OCI-M2 (cell line): ENCODE measurements around the gene MYO1E.

Experiments used
- DNase-seq: peaks from one replicate; lab custom pipeline; 2025; ENCODE audit not compliant: unreplicated experiment; lab: John Stamatoyannopoulos, UW

The MYO1E gene

DNA sequence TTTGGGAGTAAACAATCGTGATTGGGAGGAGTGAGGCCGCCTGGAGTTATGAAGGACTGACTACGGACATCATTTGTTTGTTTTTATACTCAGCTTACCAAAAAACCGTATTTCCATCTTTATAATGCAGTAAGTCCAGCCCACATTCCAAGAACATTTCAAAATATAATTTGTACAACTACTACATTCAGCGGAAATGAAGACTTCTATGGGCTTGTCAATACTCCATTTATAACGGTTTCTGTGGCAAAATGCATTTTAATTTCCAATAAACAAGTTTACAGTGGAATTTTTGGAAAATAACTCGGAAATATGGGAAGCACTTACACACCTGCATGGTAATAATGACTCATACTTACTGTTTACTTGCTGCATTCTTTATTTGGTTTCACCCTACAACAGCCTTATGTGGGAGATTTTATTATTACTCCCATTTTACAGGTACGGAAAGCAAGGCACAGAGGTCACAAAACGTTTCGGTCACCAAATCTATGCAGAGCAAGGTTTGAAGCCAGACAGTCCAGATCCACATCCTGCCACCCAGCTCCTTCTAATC is 103.7 kb downstream of the MYO1E start:
- DNase-seq: no peak

DNA sequence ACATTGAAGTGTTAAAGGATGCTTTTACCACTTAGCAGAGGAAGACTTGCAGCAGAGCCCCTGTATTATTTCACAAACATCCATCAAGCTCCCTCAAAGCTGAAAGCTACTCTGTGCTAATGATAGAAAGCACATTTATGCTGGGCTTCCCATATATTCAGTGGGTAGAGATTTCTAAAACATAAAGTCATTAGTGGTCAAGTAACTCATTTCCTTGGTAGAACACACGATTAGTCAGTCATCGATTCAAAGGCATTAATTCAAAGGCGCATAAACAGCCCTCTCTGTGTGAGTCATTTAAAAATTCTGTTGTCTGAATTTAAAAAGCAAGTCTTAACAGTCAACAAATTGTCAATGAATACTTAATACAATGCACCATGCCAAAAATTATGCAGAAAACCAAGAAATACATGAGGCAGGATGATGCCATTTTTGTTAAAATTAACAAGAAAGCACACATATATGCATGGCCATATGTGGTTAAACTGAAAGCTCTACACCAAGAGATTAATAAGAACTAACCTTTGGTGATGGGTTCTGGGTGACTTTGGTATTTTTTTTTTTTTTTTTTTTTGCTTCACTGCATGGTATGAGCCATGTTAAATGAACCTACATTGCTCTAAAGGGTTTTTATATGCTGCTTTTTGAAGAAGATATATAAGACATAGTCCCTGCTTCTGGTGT is 104.4 kb downstream of the MYO1E start:
- DNase-seq: no peak

DNA sequence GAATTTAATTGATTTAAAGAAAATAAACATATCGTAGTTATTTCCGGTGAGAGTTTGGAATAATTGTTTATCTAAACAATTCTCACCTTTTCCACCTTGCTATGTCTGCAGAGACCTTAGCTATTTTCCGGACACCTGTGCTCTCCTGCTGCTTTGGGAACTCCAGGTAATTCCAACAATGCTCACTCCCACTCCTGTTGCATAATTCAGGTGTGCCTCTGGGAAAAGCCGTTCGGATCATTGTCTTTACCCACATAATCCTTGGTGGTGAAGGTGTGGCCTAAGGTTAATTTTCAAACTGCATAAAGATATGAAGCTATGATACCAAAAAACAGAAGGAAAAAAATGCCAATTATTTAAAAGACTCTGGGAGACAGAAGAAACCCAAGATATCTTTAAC is 106.6 kb downstream of the MYO1E start:
- DNase-seq: no peak

DNA sequence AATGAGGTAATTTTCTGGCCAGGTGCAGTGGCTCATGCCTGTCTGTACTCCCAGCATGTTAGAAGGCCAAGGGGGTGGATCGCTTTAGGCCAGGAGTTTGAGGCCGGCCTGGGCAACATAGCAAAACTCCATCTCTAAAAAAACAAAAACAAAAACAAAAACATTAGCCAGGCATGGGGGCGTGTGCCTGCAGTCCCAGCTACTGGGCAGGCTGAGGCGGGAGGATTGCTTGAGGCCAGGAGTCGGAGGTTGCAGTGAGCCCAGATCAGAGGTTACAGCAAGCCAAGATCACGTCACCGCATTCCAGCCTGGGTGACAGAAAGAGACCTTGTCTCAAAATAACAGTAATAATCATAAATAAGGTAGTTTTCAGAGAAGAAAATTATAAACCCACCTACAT is 110.4 kb downstream of the MYO1E start:
- no peak for DNase-seq

DNA sequence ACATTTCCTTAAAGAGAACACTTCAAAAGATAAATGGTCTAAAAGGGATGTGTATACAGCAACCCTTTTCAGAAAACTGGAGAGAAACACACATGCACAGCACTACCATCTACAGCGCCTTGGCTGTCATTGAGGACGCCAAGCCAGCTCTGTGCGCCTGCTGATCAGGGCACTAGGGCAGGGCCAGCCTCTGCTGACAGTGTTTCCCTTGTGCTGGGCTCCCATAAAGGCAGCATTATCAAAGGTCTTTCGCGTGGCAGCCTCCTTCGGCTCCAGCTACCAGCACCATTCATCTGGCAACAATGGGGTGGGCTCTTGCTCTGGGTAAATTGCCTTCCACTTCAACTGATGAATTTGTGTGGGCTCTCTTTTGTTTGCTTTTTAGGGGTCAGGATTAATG is 112.6 kb downstream of the MYO1E start:
- no peak for DNase-seq

DNA sequence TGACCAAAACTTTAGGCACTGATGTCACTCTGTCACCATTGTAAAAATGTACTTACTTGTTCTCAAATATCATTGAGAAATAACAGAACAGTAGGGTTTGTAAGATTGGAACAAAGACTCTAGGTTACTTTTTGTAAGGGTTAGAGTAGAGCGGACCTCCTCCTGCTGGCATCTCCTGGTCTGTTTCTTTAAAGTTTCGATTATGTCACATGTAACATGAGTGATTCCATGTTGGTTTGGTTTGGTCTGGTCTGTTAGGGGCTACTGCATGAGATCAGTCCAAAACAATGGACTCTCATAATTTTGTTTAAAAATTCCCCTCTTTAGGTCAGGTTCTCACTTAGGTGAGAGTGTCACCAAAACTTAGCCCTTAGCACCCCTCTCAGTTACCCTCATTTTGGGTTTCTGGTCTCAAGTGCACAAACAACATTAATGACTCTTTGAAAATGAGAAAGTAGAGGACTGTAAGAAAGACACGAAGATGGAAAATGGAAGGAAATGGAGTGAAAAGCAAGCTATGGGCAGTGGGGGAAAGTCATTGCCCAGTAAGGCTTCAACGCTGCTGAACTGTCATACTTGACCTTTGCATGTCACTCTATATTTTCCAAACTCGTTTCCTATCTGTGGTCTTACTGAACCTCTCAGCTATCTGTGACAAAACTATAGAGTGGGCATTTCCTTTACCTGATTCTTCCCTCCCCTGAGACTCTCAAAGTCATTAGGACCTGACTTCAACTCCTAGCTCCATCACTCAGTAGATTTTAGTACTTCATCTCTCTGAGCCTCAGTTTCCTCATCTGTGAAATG is 113.3 kb downstream of the MYO1E start:
- DNase-seq: no peak

DNA sequence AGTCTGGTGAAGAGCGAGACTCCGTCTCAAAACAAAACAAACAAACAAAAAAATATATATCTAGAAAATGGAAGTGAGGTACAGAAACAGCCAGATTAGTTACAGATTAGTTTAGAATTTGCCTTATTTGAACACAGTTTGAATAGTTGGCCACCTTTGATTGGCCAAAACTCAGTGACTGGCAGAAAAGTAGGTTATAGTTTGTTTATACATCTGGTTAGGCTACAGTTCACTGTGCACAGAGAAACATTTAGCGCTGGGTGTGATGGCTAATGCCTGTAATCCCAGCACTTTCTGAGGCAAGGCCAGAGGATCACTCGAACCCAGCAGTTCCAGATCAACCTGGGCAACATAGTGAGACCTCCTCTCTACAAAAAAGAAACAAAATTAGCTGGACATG is 114.4 kb downstream of the MYO1E start:
- no peak for DNase-seq

DNA sequence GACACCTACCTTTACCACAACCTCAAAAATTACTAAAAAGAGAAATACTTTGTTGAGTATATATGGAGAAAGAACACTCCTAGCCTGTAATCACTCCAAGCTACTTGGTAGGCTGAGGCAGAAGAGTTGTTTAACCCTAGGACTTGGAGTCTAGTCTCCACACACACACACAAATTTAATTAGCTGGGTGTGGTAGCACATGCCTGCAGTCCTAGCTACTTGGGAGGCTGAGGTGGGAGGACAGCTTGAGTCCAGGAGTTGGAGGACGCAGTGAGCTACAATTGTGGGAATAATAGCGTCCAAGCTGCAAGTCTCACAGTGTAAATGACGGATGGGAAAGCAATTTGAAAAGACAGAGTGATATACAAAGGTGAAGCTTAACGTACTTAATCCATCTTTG is 115.5 kb downstream of the MYO1E start:
- no peak for DNase-seq

DNA sequence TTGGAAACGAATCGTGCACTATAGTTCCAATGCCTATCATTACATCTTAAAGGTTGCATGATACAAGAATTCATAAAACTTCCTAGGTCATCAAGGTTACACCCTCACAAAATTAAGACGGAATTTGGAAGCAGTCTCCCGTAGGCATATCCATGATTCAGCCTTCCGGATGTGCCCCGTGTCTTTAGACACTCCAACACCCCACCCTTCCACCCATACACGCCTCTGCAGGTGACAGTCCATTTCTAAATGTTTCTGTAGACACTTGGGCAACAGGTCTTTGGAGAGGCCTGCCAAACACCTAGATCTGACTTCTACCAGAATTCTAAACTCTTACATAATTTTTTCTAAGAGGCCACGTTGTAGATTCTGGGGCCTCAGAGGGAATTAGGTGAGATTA is 116.2 kb downstream of the MYO1E start:
- no peak for DNase-seq

DNA sequence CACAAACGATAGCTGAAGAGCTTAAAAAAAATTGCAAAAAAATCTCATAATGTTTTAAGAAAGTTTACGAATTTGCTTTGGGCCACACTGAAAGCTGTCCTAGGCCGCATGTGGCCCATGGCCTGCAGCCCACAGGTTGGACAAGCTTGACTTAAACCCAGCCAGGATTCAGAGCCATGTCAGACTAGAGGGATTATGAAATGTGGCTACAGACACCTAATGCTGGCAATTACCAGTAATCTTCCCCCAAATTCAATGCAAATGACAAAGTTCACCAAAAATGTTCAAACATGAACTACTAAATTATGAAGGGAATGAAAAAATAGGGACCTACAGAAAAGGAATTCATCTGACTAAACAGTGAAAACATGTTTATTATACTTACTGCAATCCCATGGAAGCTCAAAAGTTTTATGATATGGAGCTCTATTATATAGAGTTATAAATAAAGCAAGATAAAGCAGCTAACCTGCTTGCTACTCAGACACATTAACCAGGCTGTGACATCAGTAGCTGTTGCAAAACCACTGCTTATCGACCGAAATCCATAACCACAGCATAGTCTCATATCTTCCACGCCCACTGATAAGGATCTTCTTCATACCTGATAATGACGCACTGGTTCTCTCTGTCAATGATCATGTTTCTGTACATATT is 116.9 kb downstream of the MYO1E start:
- no peak for DNase-seq

DNA sequence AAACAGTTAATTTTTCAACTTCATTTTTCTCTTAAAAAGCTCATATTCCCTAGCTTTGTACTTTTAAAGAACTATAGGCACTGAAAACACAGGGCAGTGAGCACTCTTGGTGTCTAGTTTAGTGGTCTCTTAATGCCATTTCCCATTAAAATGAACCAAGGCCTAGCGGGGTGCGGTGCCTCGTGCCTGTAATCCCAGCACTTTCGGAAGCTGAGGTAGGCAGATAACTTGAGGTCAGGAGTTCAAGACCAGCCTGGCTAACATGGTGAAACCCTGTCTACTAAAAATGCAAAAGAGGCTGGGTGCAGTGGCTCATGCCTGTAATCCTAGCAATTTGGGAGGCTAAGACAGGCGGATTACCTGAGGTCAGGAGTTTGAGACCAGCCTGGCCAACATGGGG is 120.5 kb downstream of the MYO1E start:
- no peak for DNase-seq

DNA sequence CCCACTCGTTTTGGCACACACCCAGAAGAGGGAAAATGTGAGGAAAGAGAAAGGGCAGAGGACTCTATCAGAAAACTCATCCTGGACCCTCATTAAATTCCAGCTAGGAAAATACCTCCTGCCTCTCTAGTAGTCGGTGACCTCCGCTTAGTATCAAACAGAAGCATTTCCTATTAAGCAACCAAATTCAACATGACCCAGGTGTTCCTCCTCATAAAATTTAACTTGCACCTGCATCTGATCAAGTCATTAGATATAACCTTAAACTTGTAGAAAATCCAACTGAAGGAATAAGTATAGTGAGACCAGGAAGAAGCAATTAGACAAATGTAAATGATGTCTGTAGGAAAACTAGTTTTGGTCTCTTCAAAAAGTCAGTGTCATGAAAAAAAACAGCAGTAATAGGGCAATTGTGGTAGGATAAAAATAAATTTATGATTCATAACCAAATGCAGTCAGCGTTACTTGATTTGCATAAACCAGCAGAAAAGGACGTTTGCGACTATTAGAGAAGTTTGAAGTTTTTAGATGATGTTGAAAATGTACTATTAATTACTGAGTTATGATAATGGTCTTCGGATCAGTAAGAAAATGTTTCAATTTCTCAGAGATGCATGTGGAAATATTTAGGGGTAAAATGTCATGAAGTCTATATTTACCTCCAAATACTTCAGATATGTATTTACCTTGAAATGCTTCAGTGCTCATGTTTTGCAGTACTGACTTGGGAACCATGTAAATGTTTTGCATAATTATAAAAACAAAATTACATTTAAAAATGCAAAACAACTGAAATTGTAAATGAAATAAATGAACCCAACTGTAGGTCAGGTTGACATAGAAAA is 121.4 kb downstream of the MYO1E start:
- no peak for DNase-seq

DNA sequence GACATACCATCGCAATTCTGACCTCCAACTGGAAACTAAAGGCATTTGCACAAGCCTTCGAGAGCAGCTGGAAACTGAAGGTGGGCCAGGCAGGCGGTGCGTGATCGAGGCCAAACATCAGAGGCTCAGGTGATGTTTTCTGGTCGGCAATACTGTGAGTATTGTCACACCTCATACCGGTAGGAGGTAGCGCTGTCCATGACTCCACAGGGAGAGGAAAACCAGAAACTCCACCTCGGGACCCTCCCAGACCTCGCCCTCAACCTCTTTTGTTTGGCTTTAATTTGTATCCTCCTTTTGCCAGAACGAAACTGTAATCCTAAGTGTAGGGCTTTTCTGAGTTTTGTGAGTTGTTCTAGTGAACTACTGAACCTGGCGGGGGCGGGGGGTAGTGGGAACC is 122.4 kb downstream of the MYO1E start:
- DNase-seq: no peak

DNA sequence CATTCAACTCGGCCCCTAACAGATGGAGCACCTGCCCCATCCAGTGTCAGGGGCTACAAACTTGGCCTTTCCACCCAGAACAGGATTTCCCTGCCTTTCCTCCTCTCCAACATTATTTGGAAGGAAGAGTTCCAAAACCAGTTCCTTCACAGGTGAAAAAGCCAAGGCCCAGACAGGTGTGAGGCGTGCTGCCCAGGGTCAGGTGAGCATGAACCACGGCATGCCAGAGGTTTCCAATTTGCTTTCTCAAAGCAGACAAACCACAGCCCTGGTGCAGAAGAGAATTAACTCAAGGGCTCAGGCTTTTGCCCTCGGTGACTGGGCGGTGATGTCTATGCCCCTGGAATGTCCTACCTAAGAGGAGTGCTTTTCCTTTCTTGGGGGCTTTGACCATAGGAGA is 122.9 kb downstream of the MYO1E start:
- DNase-seq: no peak

DNA sequence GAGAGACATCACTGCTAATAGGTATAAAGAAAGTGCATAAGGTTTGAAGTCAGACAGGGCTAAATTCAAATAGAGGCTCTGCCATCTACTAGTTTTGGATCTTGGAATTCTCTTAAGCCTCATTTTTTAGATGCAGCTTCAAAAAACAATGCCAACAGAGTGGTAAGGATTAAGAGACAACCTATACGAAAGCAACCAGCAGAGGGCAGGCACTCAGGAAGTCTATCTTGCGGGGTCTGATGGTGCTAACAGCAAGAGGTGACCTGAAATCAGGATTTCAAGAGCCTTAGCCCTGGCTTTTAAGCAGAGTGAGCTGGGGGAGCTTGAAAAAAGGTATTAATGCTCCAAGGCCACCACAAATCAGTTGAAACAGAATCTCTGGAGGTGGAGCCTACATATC is 125.3 kb downstream of the MYO1E start:
- DNase-seq: no peak

DNA sequence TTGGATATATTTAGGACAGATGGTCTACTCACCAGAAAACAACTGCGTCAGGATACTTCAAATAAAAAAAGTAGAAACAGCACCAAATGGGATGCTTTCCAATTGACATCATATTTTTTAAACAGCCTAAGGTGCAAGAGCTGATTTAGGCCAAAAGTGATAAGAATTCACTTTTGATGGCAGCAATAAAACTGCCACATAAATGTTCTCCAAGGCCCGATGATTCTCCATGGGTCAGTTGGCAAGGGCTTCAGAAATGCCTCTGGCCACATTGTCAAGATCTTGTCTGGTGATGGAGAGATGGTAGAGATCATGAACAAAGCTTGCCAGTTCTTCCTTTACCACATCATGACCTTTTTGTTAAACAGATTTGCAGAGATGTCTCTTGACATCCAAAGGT is 127.1 kb downstream of the MYO1E start:
- no peak for DNase-seq

DNA sequence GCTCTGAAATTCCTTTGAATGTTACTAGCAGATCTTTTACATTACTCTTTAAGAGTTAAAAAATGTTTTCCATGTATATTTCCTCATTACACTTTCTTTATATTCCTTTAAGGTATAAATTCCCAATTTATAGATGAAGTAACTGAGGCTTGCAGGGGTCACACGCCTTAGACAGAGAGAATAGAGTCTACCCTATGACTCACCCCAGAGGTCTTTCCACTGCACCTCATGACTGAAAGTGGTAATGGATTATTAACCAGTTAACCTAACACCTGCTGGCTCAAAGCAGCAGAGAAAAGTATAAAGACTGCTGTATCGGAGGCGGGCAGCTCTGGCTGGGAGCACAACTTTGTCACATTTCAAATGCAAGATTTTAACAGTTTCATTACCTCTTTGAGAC is 128.3 kb downstream of the MYO1E start:
- DNase-seq: no peak

DNA sequence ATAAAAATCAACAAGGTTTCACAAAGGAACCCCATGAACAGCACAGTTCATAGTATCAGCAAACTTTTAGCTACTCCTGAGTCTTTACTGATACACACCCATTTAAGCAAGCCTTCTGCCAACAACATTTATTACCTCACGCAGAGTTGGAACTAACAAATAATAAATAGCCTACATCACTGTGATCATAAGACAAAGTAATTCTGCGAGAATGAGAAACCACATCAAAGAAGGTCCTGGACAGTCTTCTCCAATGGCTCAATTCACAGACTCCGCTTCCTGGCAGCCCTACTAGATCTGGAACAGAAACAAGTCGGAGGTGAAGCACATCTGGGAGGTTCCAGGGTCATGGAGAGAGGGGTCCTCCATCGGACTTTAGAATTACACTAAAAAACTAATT is 129.0 kb downstream of the MYO1E start:
- no peak for DNase-seq

DNA sequence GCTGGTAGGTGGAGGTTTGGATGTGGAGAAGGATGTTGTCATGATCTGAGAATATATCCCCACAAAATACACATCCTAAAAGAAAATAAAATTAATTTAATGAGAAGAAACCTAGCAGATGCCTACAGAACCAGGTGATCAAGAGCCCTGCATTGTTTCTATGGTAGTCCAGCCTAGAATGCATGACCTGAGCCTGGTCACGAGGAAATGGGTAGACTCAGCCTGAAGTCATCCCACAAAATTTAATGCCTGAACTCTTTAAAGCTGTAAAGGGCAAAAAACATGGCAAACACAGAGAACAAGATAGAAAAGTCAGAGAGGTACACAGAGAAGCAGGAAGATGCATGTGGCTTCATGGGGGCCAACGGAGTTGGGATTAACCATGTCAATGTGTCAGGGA is 130.0 kb downstream of the MYO1E start:
- DNase-seq: no peak

DNA sequence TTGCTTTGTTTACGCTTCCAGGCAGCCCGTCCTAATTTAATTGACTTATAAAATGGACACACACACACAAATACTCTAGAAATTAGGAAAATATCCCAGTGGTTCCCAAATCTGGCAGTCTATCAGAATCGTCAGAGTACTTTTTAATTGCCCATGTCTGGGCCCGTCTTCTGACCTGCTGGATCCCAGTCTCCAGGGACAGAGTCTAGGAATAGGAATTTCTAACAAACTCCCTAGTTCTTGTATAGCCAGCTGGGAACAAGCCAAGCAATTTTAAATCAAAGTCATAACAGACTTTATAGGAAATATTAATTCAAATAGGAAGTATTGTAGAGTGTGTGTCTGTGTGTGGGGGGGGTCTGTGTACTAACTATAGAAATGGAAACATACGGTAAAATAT is 132.6 kb downstream of the MYO1E start:
- DNase-seq: no peak

DNA sequence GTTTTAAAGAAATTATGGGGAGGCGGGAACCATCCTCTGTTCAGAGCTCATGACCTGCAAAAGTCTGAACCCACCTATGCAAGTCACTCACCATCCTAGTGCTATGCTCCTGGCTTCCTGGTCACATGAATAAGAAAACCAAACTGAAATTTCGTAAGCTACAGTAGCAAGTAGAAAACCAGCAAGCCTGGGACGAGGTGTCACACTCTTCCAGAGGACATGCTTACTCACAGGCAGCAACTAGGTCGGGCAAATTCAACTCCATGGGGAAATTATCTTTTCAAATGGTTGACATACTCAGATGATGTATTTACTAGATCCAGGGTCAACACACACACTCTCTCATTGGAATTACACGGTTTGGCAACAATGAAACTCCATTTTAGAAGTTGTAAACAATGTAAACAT is 134.7 kb downstream of the MYO1E start:
- no peak for DNase-seq
